ENCODE data around the gene RER1.
"Not testable (repeated sequence)": the region's sequence is repeated elsewhere in the genome, so short reads cannot be mapped to it uniquely, and the experiment has no call there.

RER1 gene

GRCh38 chr1:2429780-2430591 is 38.3 kb downstream of the RER1 start:
- no peak for DNase-seq (ENCODE audit: low read depth)

GRCh38 chr1:2430592-2430973 is 38.9 kb downstream of the RER1 start:
- no peak for DNase-seq (ENCODE audit: low read depth)

GRCh38 chr1:2431103-2431502 is 39.5 kb downstream of the RER1 start:
- DNase-seq (ENCODE audit: low read depth): no peak

- no peak for DNase-seq (ENCODE audit: low read depth)
Measured at GRCh38 chr1:2431518-2431917, 39.9 kb downstream of the RER1 start.

GRCh38 chr1:2432441-2432844 is 40.8 kb downstream of the RER1 start:
- DNase-seq (ENCODE audit: low read depth): no peak

GRCh38 chr1:2433196-2433595 is 41.6 kb downstream of the RER1 start:
- no peak for DNase-seq (ENCODE audit: low read depth)

GRCh38 chr1:2433936-2434655 is 42.5 kb downstream of the RER1 start:
- DNase-seq (ENCODE audit: low read depth): no peak

- DNase-seq (ENCODE audit: low read depth): no peak
Measured at GRCh38 chr1:2435091-2435490, 43.5 kb downstream of the RER1 start.

- DNase-seq (ENCODE audit: low read depth): no peak
Measured at GRCh38 chr1:2435746-2436355, 44.2 kb downstream of the RER1 start.

- DNase-seq (ENCODE audit: low read depth): no peak
Measured at GRCh38 chr1:2436876-2437275, 45.2 kb downstream of the RER1 start.

GRCh38 chr1:2437617-2438016 is 46.0 kb downstream of the RER1 start:
- DNase-seq (ENCODE audit: low read depth): no peak

- DNase-seq (ENCODE audit: low read depth): no peak
Measured at GRCh38 chr1:2438038-2438437, 46.4 kb downstream of the RER1 start.

- DNase-seq (ENCODE audit: low read depth): no peak
Measured at GRCh38 chr1:2438641-2439040, 47.0 kb downstream of the RER1 start.

- DNase-seq (ENCODE audit: low read depth): no peak
Measured at GRCh38 chr1:2439369-2439768, 47.7 kb downstream of the RER1 start.

- DNase-seq (ENCODE audit: low read depth): not testable (repeated sequence)
Measured at GRCh38 chr1:2440346-2440745, 48.7 kb downstream of the RER1 start.

- DNase-seq (ENCODE audit: low read depth): peak; percentile 18
Measured at GRCh38 chr1:2441746-2442145, 50.1 kb downstream of the RER1 start.

- no peak for DNase-seq (ENCODE audit: low read depth)
Measured at GRCh38 chr1:2442661-2443060, 51.0 kb downstream of the RER1 start.

- DNase-seq (ENCODE audit: low read depth): peak; percentile 25
Measured at GRCh38 chr1:2443277-2444137, 51.9 kb downstream of the RER1 start.

- DNase-seq (ENCODE audit: low read depth): no peak
Measured at GRCh38 chr1:2444138-2444591, 52.5 kb downstream of the RER1 start.

GRCh38 chr1:2445162-2445822 is 53.7 kb downstream of the RER1 start:
- DNase-seq (ENCODE audit: low read depth): no peak

GRCh38 chr1:2445823-2446215 is 54.2 kb downstream of the RER1 start:
- no peak for DNase-seq (ENCODE audit: low read depth)

- no peak for DNase-seq (ENCODE audit: low read depth)
Measured at GRCh38 chr1:2446394-2446793, 54.8 kb downstream of the RER1 start.
